ENCODE measurements around the gene TMPRSS11A.

- no peak for TF ChIP-seq POLR2A (IDR thresholded peaks at IDR 0.05)
- TF ChIP-seq, protein P1, sequence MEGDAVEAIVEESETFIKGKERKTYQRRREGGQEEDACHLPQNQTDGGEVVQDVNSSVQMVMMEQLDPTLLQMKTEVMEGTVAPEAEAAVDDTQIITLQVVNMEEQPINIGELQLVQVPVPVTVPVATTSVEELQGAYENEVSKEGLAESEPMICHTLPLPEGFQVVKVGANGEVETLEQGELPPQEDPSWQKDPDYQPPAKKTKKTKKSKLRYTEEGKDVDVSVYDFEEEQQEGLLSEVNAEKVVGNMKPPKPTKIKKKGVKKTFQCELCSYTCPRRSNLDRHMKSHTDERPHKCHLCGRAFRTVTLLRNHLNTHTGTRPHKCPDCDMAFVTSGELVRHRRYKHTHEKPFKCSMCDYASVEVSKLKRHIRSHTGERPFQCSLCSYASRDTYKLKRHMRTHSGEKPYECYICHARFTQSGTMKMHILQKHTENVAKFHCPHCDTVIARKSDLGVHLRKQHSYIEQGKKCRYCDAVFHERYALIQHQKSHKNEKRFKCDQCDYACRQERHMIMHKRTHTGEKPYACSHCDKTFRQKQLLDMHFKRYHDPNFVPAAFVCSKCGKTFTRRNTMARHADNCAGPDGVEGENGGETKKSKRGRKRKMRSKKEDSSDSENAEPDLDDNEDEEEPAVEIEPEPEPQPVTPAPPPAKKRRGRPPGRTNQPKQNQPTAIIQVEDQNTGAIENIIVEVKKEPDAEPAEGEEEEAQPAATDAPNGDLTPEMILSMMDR (IDR thresholded peaks at IDR 0.05) = no peak
- TF ChIP-seq POLR2AphosphoS5 (IDR thresholded peaks at IDR 0.05) = no peak
Observed at GRCh38 chr4:67915400-67915966, 47.8 kb downstream of the TMPRSS11A start.
